Sigmoid colon (tissue), 7 donors: ENCODE results near the gene MRPL18. TPM values are rescaled to one million over a fixed set of nuclear protein-coding genes. Genes with fewer than 3 reads are reported as not detected.

Source experiments
- DNase-seq: peaks from one replicate; pipeline ENCODE4 v3.0.0-alpha.2; 2019
- H3K27ac ChIP-seq, 4 donors: fragments of 200-600 bp; sonication (generic); one replicate each; pipeline ENCODE4 v1.5.1; 2016 to 2019; ENCODE audit warnings: mild to moderate bottlenecking in 1 of 4
- H3K27me3 ChIP-seq, 3 donors: fragments of 200-600 bp; sonication (generic); one replicate each; pipeline ENCODE4 v1.5.1; 2019; ENCODE audit warnings: mild to moderate bottlenecking in 1 of 3
- H3K36me3 ChIP-seq, 4 donors: fragments of 200-600 bp; sonication (generic); one replicate each; pipeline ENCODE4 v1.5.1; 2016 to 2019
- H3K4me1 ChIP-seq, 4 donors: fragments of 200-600 bp; sonication (generic); one replicate each; pipeline ENCODE4 v1.5.1; 2017 to 2019
- H3K4me3 ChIP-seq, 4 donors: fragments of 200-600 bp; sonication (generic); one replicate each; pipeline ENCODE4 v1.5.1; 2017 to 2019; ENCODE audit warnings: mild to moderate bottlenecking in 2 of 4, moderate library complexity in 1 of 4
- H3K9me3 ChIP-seq, 4 donors: fragments of 200-600 bp in 3 of 4; sonication (generic) in 3 of 4; one replicate each; pipeline versions ENCODE4 v1.5.1 to v1.6.1; 2013 to 2019
- EP300 ChIP-seq, 4 donors: sonication (generic); formaldehyde crosslinking; IDR thresholded peaks; one replicate each; pipeline ENCODE4 v1.6.1; 2017; ENCODE audit warnings: antibody characterized with exemption in 4 of 4
- POLR2A ChIP-seq, 2 donors: fragments of 450-650 bp; IDR thresholded peaks; one replicate each; pipeline ENCODE4 v1.6.1; 2016; ENCODE audit warnings: antibody characterized with exemption in 2 of 2, mild to moderate bottlenecking in 2 of 2, moderate library complexity in 2 of 2
- POLR2AphosphoS5 ChIP-seq, 4 donors: sonication (generic); formaldehyde crosslinking; IDR thresholded peaks; one replicate each; pipeline ENCODE4 v1.6.1; 2017; ENCODE audit warnings: antibody characterized with exemption in 4 of 4
- WGBS, 2 donors: extraction: QIAGEN DNeasy Blood & Tissue Kit; methylation state at CpG; one replicate each; pipeline ENCODE4 v1.1.7; 2013; 5-methylcytosine and 5-hydroxymethylcytosine counted together
- intact Hi-C: fragments of 100-400 bp; cut with DNase I; formaldehyde crosslinking; loops from one replicate; pipeline ENCODE4 v1.15.1; 2023
- polyA plus RNA-seq, 3 donors: library from polyadenylated mRNA; stranded (reverse); fragments of 200-250 nt; gene quantifications; one replicate each; pipeline ENCODE4 v1.2.3, GENCODE V29; 2013
- total RNA-seq, 4 donors: library from RNA; depleted of rRNA; stranded (reverse); fragments of >200 nt; gene quantifications; one replicate each; pipeline ENCODE4 v1.1.0, GENCODE V29; 2016
- TF ChIP-seq, protein P1 (sequence below), 4 experiments: fragments of 450-650 bp in 3 of 4; fragments of 200-600 bp in 1 of 4; IDR thresholded peaks; one replicate each; pipeline ENCODE4 v1.5.1; 2016 to 2019; ENCODE audit warnings: antibody characterized with exemption in 4 of 4, mild to moderate bottlenecking in 3 of 4, moderate library complexity in 2 of 4
- donor health status: healthy with polysubstance abuse.
- donor health status: Bipolar disorder and iron deficiency.
- donor health status: healthy.

Gene MRPL18
- total and polyA plus RNA-seq, 7 donors, result 61.6 to 115 (median 92.0) TPM

DNA sequence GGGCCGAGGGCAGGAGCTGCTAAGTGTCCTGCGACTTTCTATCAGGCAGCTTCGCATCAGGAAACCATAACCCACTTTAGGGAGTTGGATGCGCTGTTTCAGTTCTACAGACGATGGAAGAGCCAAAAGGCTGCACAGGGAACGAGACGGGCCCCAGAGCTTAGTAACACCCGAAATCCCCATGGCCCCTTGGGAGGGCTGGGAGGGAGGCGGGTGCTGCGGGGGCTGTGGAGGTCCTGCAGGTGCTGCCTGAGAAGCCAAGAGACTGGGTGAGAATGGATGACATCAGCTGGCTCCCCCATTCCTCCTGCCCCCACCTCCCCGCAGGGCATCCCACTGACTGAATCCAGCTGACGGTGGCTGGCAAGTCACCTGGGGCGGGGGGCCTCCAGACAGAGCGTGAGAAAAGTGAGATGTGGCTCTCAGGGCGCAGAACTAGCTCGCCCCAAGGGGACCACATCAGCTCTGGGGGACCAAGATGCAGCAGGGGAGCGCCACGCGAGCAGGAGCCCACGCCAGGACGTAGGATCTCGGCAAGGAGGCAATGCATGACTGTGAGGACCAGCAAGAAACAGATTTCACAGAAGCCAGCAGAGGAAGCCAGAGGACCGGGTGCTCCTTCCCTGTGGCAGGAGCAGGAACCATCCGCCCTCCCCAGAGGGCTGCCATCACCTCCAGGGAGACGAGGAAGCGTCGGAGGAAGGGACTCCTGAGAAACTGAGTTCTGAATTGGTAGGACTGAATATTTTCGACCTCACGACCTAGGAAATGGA lies 46.6 kb downstream of the MRPL18 start:
- Histone ChIP-seq H3K4me1 (no peaks in the 10 kb centered on the region), H3K27me3 (peaks cover 0 to 7% (median 0%) of the 10 kb centered on the region in 3 donors), H3K36me3 (no peaks in the 10 kb centered on the region), H3K27ac (no peak overlapping the region), H3K9me3 (no peaks in the 10 kb centered on the region), H3K4me3 (no peak overlapping the region)
- intact Hi-C loops, result no loop called here
- no peak for DNase-seq
- 89 to 93% methylated on average over 29 of the region's 29 CpGs for WGBS, 2 donors
- no peak for TF ChIP-seq EP300 (IDR thresholded peaks at IDR 0.05)
- no peak for TF ChIP-seq POLR2AphosphoS5 (IDR thresholded peaks at IDR 0.05)
- TF ChIP-seq POLR2A (IDR thresholded peaks at IDR 0.05), result no peak
- TF ChIP-seq, protein P1, sequence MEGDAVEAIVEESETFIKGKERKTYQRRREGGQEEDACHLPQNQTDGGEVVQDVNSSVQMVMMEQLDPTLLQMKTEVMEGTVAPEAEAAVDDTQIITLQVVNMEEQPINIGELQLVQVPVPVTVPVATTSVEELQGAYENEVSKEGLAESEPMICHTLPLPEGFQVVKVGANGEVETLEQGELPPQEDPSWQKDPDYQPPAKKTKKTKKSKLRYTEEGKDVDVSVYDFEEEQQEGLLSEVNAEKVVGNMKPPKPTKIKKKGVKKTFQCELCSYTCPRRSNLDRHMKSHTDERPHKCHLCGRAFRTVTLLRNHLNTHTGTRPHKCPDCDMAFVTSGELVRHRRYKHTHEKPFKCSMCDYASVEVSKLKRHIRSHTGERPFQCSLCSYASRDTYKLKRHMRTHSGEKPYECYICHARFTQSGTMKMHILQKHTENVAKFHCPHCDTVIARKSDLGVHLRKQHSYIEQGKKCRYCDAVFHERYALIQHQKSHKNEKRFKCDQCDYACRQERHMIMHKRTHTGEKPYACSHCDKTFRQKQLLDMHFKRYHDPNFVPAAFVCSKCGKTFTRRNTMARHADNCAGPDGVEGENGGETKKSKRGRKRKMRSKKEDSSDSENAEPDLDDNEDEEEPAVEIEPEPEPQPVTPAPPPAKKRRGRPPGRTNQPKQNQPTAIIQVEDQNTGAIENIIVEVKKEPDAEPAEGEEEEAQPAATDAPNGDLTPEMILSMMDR (IDR thresholded peaks at IDR 0.05), result no peak

DNA sequence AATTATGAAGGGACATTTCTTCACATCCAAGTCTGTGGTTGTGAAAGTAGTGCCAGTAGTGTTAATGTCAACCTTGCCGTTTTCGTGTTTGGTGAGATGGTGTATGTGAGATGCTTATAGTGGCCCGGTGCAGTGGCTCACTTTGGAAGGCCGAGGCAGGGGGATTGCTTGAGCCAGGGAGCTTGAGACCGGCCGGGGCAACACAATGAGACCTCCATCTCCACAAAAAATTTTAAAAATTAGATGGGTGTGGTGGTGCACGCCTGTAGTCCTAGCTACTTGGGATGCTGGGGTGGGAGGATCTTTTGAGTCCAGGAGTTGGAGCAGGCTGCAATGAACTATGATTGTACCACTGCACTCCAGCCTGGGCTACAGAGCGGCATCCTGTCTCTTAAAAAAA lies 47.2 kb downstream of the MRPL18 start:
- Histone ChIP-seq H3K36me3 (no peaks in the 10 kb centered on the region), H3K27me3 (peaks cover 0 to 7% (median 0%) of the 10 kb centered on the region in 3 donors), H3K27ac (no peak overlapping the region), H3K4me1 (no peaks in the 10 kb centered on the region), H3K9me3 (no peaks in the 10 kb centered on the region), H3K4me3 (no peak overlapping the region)
- intact Hi-C loops, result no loop called here
- TF ChIP-seq, protein P1 (IDR thresholded peaks at IDR 0.05), result no peak
- TF ChIP-seq EP300 (IDR thresholded peaks at IDR 0.05) (no peak), POLR2AphosphoS5 (IDR thresholded peaks at IDR 0.05) (no peak), POLR2A (IDR thresholded peaks at IDR 0.05) (no peak)
- 83% methylated on average over 8 of the region's 8 CpGs for WGBS, 2 donors
- no peak for DNase-seq

DNA sequence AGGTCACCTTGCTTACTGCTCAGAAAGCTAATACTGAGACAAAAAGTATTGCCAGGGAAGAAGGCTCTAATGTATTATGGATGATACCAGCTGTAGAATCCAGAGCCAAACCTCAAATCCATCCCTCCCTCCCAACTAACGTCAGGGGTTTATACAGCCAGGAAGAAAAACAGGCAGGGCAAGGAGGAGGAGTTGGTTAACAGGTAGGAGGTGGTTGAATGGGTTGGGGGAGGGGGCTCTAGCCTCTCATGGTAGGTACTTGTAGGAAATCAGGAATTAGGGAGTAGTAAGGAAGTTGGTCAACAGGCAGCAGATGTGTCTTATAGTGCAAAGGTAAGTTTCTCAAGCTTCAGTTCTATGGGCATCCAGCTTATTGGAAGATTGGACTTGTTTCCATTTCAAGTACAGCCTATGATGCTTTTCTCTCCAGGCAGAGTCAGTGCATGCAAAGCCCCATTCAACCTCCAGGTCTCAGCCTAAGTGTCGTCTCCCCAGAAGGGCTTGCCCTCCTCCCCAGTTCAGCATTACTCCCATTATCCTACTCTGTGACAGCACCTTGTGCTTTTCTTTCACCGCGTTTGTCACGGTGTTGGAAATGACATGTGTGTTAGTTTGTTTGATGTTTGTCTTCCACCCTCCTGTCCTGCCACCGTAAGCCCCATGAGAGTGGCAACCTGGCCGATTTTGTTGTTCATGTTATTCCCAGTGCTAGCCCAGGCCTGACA lies 47.9 kb downstream of the MRPL18 start:
- intact Hi-C loops, result no loop called here
- Histone ChIP-seq H3K36me3 (no peaks in the 10 kb centered on the region), H3K4me3 (no peak overlapping the region), H3K9me3 (no peaks in the 10 kb centered on the region), H3K27ac (no peak overlapping the region), H3K4me1 (no peaks in the 10 kb centered on the region), H3K27me3 (peaks cover 0 to 7% (median 0%) of the 10 kb centered on the region in 3 donors)
- TF ChIP-seq, protein P1 (IDR thresholded peaks at IDR 0.05), result no peak
- TF ChIP-seq POLR2AphosphoS5 (IDR thresholded peaks at IDR 0.05), result no peak
- TF ChIP-seq POLR2A (IDR thresholded peaks at IDR 0.05), result no peak
- no peak for TF ChIP-seq EP300 (IDR thresholded peaks at IDR 0.05)
- 79 to 85% methylated on average over 7 of the region's 7 CpGs for WGBS, 2 donors
- no peak for DNase-seq

DNA sequence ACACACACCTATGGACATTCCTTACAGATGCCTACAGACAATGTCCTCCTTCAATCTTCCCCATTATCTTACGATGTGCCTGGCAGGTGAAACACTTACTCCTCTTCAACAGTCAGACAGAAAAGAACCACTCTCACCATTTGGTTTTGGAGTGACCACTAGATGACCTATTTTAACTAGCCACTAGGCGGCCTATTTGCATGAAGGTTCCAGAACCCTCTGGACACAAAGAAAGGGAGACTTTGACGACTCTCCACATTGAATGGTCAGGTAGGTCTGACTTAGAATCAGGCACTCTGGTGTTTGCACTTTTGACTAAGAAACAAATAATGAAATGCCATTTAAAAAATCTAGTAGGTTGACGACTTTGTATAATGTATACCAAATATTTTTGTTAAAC lies 51.8 kb downstream of the MRPL18 start:
- TF ChIP-seq POLR2A (IDR thresholded peaks at IDR 0.05) (no peak), POLR2AphosphoS5 (IDR thresholded peaks at IDR 0.05) (no peak), EP300 (IDR thresholded peaks at IDR 0.05) (no peak)
- TF ChIP-seq, protein P1 (IDR thresholded peaks at IDR 0.05), result no peak
- intact Hi-C loops, result no loop called here
- Histone ChIP-seq H3K4me3 (no peak overlapping the region), H3K27ac (no peak overlapping the region), H3K9me3 (no peaks in the 10 kb centered on the region), H3K36me3 (no peaks in the 10 kb centered on the region), H3K4me1 (no peaks in the 10 kb centered on the region), H3K27me3 (no peaks in the 10 kb centered on the region)
- whole genome bisulfite sequencing, 2 donors, result 72 to 78% methylated on average over 4 of the region's 4 CpGs
- DNase-seq, result no peak
